ENCODE measurements around the gene ACER3.
A peak's percentile ranks its signal among the peaks of the same experiment; 100 is the strongest.

Gene ACER3

GRCh38 chr11:77066229-77067042, 205.7 kb downstream of the ACER3 start, which contains the start of gene CAPN5:
Gene CAPN5, plus strand, starts transcription at chr11:77066971. Its CDS starts 17,916 bp downstream, at chr11:77084887.
- Histone ChIP-seq H3K36me3 (ENCODE audit: control insufficient read depth, insufficient read depth, low read length) (no peaks in the 10 kb centered on the region), H3K4me3 (ENCODE audit: low read length) (peak within 1 kb of the TSS; percentile 50), H4K5ac (ENCODE audit: low read length) (no peak within 1 kb of the TSS), H2BK15ac (replicated peaks; ENCODE audit: low read depth) (no peak within 1 kb of the TSS), H3K4me2 (ENCODE audit: low read length) (peak within 1 kb of the TSS; percentile 87), H2BK5ac (ENCODE audit: low read length) (no peak within 1 kb of the TSS), H3K9ac (ENCODE audit: low read length) (peak within 1 kb of the TSS; percentile 76), H2BK120ac (ENCODE audit: low read depth, low read length) (no peak within 1 kb of the TSS), H3K27ac (ENCODE audit: low read depth, low read length) (peak within 1 kb of the TSS; percentile 81), H3K27me3 (ENCODE audit: insufficient read depth, low read length, poor library complexity) (no peaks in the 10 kb centered on the region), H2AK5ac (ENCODE audit: low read length) (no peak within 1 kb of the TSS), H3K79me2 (ENCODE audit: control insufficient read depth, insufficient read depth, low read length) (no peaks in the 10 kb centered on the region), H3K23ac (ENCODE audit: low read length) (peak within 1 kb of the TSS; percentile 94), H4K8ac (ENCODE audit: low read depth, low read length) (no peak within 1 kb of the TSS), H3K4me1 (ENCODE audit: control insufficient read depth, low read depth, low read length) (no peaks in the 10 kb centered on the region), H3K56ac (ENCODE audit: low read length) (peak within 1 kb of the TSS; percentile 85), H3K18ac (ENCODE audit: low read length) (peak within 1 kb of the TSS; percentile 42), H3K79me1 (ENCODE audit: low read length) (no peaks in the 10 kb centered on the region), H3K4ac (ENCODE audit: low read depth, low read length) (no peak within 1 kb of the TSS)
- WGBS (ENCODE audit: extremely low coverage, insufficient coverage, low lambda C conversion rate) = no CpG with 5 or more reads among the region's 69 CpGs
- DNase-seq = peak; percentile 96

GRCh38 chr11:77067861-77068443, 207.2 kb downstream of the ACER3 start:
- no peak for DNase-seq
- Histone ChIP-seq H3K4me2 (ENCODE audit: low read length) (peak overlapping the region; percentile 20), H3K4me1 (ENCODE audit: control insufficient read depth, low read depth, low read length) (no peaks in the 10 kb centered on the region), H3K27me3 (ENCODE audit: insufficient read depth, low read length, poor library complexity) (no peaks in the 10 kb centered on the region), H2BK15ac (replicated peaks; ENCODE audit: low read depth) (no peak overlapping the region), H2BK5ac (ENCODE audit: low read length) (no peak overlapping the region), H3K56ac (ENCODE audit: low read length) (peak overlapping the region; percentile 56), H3K36me3 (ENCODE audit: control insufficient read depth, insufficient read depth, low read length) (no peaks in the 10 kb centered on the region), H3K4ac (ENCODE audit: low read depth, low read length) (no peak overlapping the region), H3K79me1 (ENCODE audit: low read length) (no peaks in the 10 kb centered on the region), H3K9ac (ENCODE audit: low read length) (peak overlapping the region; percentile 72), H3K23ac (ENCODE audit: low read length) (no peak overlapping the region), H3K27ac (ENCODE audit: low read depth, low read length) (no peak overlapping the region), H2AK5ac (ENCODE audit: low read length) (no peak overlapping the region), H3K18ac (ENCODE audit: low read length) (no peak overlapping the region), H2BK120ac (ENCODE audit: low read depth, low read length) (no peak overlapping the region), H3K4me3 (ENCODE audit: low read length) (no peak overlapping the region), H4K8ac (ENCODE audit: low read depth, low read length) (no peak overlapping the region), H3K79me2 (ENCODE audit: control insufficient read depth, insufficient read depth, low read length) (no peaks in the 10 kb centered on the region), H4K5ac (ENCODE audit: low read length) (no peak overlapping the region)
- WGBS (ENCODE audit: extremely low coverage, insufficient coverage, low lambda C conversion rate) = no CpG with 5 or more reads among the region's 8 CpGs

- no peak overlapping the region for H3K27ac ChIP-seq (ENCODE audit: low read depth, low read length)
- DNase-seq = no peak
- no peaks in the 10 kb centered on the region for H3K4me1 ChIP-seq (ENCODE audit: control insufficient read depth, low read depth, low read length)
- no peak overlapping the region for H3K18ac ChIP-seq (ENCODE audit: low read length)
- H4K8ac ChIP-seq (ENCODE audit: low read depth, low read length) = no peak overlapping the region
- H2AK5ac ChIP-seq (ENCODE audit: low read length) = no peak overlapping the region
- H3K4ac ChIP-seq (ENCODE audit: low read depth, low read length) = no peak overlapping the region
- no peaks in the 10 kb centered on the region for H3K79me2 ChIP-seq (ENCODE audit: control insufficient read depth, insufficient read depth, low read length)
- H3K27me3 ChIP-seq (ENCODE audit: insufficient read depth, low read length, poor library complexity) = no peaks in the 10 kb centered on the region
- H3K4me2 ChIP-seq (ENCODE audit: low read length) = no peak overlapping the region
- no peak overlapping the region for H2BK5ac ChIP-seq (ENCODE audit: low read length)
- no peak overlapping the region for H2BK120ac ChIP-seq (ENCODE audit: low read depth, low read length)
- WGBS (ENCODE audit: extremely low coverage, insufficient coverage, low lambda C conversion rate) = no CpG with 5 or more reads among the region's 7 CpGs
- no peaks in the 10 kb centered on the region for H3K79me1 ChIP-seq (ENCODE audit: low read length)
- H3K56ac ChIP-seq (ENCODE audit: low read length) = no peak overlapping the region
- H4K5ac ChIP-seq (ENCODE audit: low read length) = no peak overlapping the region
- H3K9ac ChIP-seq (ENCODE audit: low read length) = no peak overlapping the region
- no peak overlapping the region for H2BK15ac ChIP-seq (replicated peaks; ENCODE audit: low read depth)
- no peak overlapping the region for H3K4me3 ChIP-seq (ENCODE audit: low read length)
- H3K23ac ChIP-seq (ENCODE audit: low read length) = no peak overlapping the region
- H3K36me3 ChIP-seq (ENCODE audit: control insufficient read depth, insufficient read depth, low read length) = no peaks in the 10 kb centered on the region
These were observed 208.0 kb downstream of the ACER3 start for GRCh38 chr11:77068457-77069335.

GRCh38 chr11:77069336-77069968, 208.7 kb downstream of the ACER3 start:
- Histone ChIP-seq H4K5ac (ENCODE audit: low read length) (no peak overlapping the region), H3K4me1 (ENCODE audit: control insufficient read depth, low read depth, low read length) (no peaks in the 10 kb centered on the region), H2BK120ac (ENCODE audit: low read depth, low read length) (no peak overlapping the region), H3K79me1 (ENCODE audit: low read length) (no peaks in the 10 kb centered on the region), H4K8ac (ENCODE audit: low read depth, low read length) (no peak overlapping the region), H3K4ac (ENCODE audit: low read depth, low read length) (no peak overlapping the region), H3K4me3 (ENCODE audit: low read length) (no peak overlapping the region), H3K27me3 (ENCODE audit: insufficient read depth, low read length, poor library complexity) (no peaks in the 10 kb centered on the region), H2BK15ac (replicated peaks; ENCODE audit: low read depth) (no peak overlapping the region), H2AK5ac (ENCODE audit: low read length) (no peak overlapping the region), H3K18ac (ENCODE audit: low read length) (no peak overlapping the region), H3K27ac (ENCODE audit: low read depth, low read length) (no peak overlapping the region), H3K56ac (ENCODE audit: low read length) (no peak overlapping the region), H3K9ac (ENCODE audit: low read length) (no peak overlapping the region), H2BK5ac (ENCODE audit: low read length) (no peak overlapping the region), H3K36me3 (ENCODE audit: control insufficient read depth, insufficient read depth, low read length) (no peaks in the 10 kb centered on the region), H3K23ac (ENCODE audit: low read length) (no peak overlapping the region), H3K4me2 (ENCODE audit: low read length) (no peak overlapping the region), H3K79me2 (ENCODE audit: control insufficient read depth, insufficient read depth, low read length) (no peaks in the 10 kb centered on the region)
- no peak for DNase-seq
- no CpG with 5 or more reads among the region's 6 CpGs for WGBS (ENCODE audit: extremely low coverage, insufficient coverage, low lambda C conversion rate)

- no peak overlapping the region for H2BK120ac ChIP-seq (ENCODE audit: low read depth, low read length)
- no CpG with 5 or more reads among the region's 8 CpGs for WGBS (ENCODE audit: extremely low coverage, insufficient coverage, low lambda C conversion rate)
These were observed 209.4 kb downstream of the ACER3 start for GRCh38 chr11:77069969-77070582.

More at GRCh38 chr11:77069969-77070582, 209.4 kb downstream of the ACER3 start:
- H3K79me1 ChIP-seq (ENCODE audit: low read length) = no peaks in the 10 kb centered on the region
- no peak overlapping the region for H2BK15ac ChIP-seq (replicated peaks; ENCODE audit: low read depth)
- H3K4me1 ChIP-seq (ENCODE audit: control insufficient read depth, low read depth, low read length) = no peaks in the 10 kb centered on the region
- H3K4me3 ChIP-seq (ENCODE audit: low read length) = no peak overlapping the region
- H3K56ac ChIP-seq (ENCODE audit: low read length) = no peak overlapping the region
- no peak overlapping the region for H3K4ac ChIP-seq (ENCODE audit: low read depth, low read length)
- no peak for DNase-seq
- H4K8ac ChIP-seq (ENCODE audit: low read depth, low read length) = no peak overlapping the region
- H4K5ac ChIP-seq (ENCODE audit: low read length) = no peak overlapping the region
- no peak overlapping the region for H3K18ac ChIP-seq (ENCODE audit: low read length)
- H3K36me3 ChIP-seq (ENCODE audit: control insufficient read depth, insufficient read depth, low read length) = no peaks in the 10 kb centered on the region
- no peak overlapping the region for H3K4me2 ChIP-seq (ENCODE audit: low read length)
- no peak overlapping the region for H2AK5ac ChIP-seq (ENCODE audit: low read length)
- no peak overlapping the region for H2BK5ac ChIP-seq (ENCODE audit: low read length)
- H3K27me3 ChIP-seq (ENCODE audit: insufficient read depth, low read length, poor library complexity) = no peaks in the 10 kb centered on the region
- H3K9ac ChIP-seq (ENCODE audit: low read length) = no peak overlapping the region
- H3K79me2 ChIP-seq (ENCODE audit: control insufficient read depth, insufficient read depth, low read length) = no peaks in the 10 kb centered on the region
- no peak overlapping the region for H3K23ac ChIP-seq (ENCODE audit: low read length)
- no peak overlapping the region for H3K27ac ChIP-seq (ENCODE audit: low read depth, low read length)
